HS-5 (cell line): ENCODE data around the gene LRP8.

ENCODE experiments used
- DNase-seq: peaks from one replicate; pipeline ENCODE4 v3.0.0-alpha.2; 2012; ENCODE audit warnings: low read depth

LRP8 gene

GRCh38 chr1:53304527-53304926, 23.3 kb downstream of the LRP8 start:
- no peak for DNase-seq

- DNase-seq: no peak
Measured at GRCh38 chr1:53303726-53304515, 23.9 kb downstream of the LRP8 start.

- DNase-seq: no peak
Measured at GRCh38 chr1:53303243-53303642, 24.6 kb downstream of the LRP8 start.

- no peak for DNase-seq
Measured at GRCh38 chr1:53299233-53299632, 28.6 kb downstream of the LRP8 start.

GRCh38 chr1:53298045-53298637, 29.7 kb downstream of the LRP8 start:
- DNase-seq: no peak

- DNase-seq: no peak
Measured at GRCh38 chr1:53297195-53297594, 30.7 kb downstream of the LRP8 start.

GRCh38 chr1:53296117-53296749, 31.6 kb downstream of the LRP8 start:
- no peak for DNase-seq

- no peak for DNase-seq
Measured at GRCh38 chr1:53295726-53296116, 32.1 kb downstream of the LRP8 start.

- no peak for DNase-seq
Measured at GRCh38 chr1:53295295-53295694, 32.6 kb downstream of the LRP8 start.

DNA sequence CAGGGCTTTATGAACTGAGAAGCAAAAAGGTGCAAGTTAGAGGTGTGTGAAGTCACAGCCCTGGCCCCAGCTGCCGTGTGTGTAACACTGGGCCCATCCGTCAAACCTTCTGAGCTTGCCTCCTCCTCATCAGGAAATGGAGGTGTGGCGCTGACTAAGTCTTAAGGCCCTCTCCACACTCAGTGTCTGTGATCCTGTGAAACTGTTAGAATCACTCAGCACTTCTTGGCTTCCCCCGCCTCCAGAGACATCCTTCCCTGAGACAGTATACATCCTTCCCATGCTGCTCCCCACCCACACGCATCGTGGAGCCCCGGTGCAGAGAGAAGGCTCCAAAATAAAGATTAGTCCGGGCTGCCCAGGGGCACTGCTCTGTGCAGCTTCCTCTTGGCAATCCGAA, 33.3 kb downstream of the LRP8 start:
- DNase-seq: no peak

DNA sequence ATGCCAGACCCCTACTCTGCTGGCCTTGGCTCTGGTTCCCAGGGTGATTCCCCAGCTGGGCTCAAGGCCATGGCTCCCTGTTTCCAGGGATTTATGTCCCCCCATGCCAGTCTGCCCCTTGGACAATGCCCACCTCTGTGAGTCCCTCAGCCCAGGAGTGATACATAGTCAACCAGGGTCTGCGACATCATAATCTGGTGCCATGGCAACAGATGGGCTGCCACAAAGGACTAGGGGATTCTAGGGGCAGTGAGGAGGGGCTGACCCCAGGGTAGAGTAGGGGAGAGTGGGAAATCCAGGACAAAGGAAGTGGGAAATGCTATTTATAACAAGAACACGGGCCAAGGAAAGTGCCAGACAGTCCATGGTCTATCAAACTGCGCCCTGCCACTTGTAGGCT, 33.8 kb downstream of the LRP8 start:
- no peak for DNase-seq

- DNase-seq: no peak
Measured at GRCh38 chr1:53293123-53293522, 34.7 kb downstream of the LRP8 start.

- DNase-seq: no peak
Measured at GRCh38 chr1:53292690-53293089, 35.2 kb downstream of the LRP8 start.

- DNase-seq: no peak
Measured at GRCh38 chr1:53291574-53291973, 36.3 kb downstream of the LRP8 start.

- no peak for DNase-seq
Measured at GRCh38 chr1:53288790-53289429, 39.0 kb downstream of the LRP8 start.

DNA sequence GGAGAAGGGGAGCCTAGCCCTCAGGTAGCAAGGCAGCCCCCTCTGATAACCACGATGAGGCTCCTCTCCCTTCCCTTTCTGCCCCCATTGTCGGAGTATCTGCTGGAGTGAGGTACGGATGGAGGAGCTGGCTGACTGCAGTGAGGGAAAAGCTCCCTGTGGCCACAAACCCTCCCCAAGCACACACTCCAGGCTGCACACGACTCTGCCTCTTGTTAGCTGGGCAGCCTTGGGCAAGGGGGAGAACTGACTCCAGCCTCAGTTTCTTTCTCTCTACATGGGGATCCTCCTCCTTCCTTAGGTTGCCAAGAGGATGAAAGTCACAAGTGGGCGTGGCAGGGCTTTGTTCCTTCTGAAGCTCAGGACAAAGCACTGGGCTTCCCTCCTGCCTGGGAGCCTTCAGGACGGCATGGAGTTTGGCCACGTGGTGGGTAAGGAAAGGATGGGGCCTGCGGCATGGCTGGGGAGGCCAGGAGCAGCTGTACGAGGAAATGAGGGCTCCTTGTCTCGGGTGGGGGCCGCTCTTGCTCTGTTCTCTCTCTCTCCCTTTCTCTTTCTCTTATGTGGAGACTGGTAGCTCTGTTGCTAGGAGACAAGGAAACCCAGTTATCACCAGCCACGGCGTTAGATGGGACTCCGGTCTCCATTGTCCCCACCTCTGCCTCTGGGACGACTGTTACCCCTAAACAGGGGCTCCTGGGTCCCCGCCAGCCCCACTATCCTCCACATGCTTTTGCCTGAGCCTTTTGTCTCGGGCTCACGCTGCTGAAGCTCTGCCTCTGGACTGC, 39.7 kb downstream of the LRP8 start:
- no peak for DNase-seq

DNA sequence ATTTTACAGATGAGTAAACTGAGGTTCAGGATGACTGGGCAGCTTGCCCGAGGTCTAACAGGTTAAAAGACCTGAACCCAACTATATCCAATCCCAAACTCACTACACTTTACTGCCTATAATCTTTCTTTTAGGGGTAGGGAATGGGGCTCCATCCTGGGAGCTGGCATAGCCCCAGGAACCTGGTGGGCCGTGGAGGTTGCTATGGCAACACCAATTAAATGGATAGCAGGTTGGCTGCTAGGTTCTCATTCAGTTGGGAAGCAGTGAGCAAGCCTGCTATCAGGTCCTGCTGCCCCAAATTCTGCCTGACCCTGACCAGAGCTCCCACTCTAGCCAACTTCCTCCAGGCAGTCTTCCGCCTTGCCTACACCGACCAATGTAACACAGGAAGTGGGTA, 40.9 kb downstream of the LRP8 start:
- DNase-seq: no peak

- DNase-seq: no peak
Measured at GRCh38 chr1:53285969-53286760, 41.7 kb downstream of the LRP8 start.

DNA sequence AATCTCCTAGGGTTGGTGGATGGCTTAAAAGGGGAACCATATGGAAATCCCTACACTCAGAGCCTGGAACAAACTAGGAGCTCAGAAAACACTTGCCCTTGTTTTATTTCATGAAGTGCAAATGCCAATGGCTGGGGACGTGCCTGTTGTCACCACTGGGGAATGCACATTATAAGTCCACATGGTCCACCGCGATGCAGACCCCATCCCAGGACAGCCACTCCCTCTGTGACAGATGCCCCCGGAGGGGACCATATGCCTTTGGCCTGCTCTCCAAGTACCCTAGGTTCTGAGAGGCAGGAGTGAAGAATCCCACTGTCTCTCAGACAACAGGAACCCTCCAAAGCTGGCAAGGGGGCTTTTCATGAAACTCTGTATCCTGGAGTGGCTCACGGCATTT, 42.3 kb downstream of the LRP8 start:
- DNase-seq: no peak

DNA sequence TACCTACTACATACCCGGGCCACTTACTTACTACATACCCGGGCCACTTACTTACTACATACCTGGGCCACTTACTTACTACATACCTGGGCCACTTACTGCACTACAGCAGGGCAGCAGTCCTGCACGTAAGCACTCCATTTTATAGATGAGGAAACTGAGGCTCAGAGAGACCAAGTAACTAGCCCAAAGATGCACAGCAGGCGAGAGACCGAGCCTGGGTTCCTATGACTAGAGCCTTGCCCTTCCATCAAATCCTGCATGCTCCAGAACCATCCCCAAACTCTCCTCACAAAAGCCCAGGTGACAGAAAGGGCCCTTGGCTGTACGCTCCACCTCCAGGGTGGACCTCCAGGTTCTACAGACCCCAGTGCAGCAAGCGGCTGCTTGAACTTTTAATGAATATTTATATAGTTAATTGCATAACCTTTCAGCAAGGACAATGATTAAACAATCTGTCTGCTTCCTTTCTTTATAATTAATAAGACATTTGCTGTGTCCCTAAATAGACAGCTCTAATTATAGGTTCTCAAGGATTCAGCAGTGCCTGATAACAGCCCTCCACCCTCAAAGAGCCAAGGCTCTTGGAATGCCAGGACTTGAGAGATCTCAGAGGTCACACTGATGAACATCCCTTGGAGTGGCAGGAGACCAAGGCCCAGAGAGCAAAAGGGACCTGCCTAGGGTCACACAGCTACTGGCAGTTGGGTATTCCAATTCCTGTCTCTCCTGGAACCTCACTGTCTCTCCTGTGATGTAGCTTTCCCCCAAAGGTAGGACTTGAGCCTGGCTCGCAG, 43.4 kb downstream of the LRP8 start:
- DNase-seq: no peak
